NT2/D1 (cell line): ENCODE measurements around the gene PLTP.

ENCODE experiments used
- SUZ12 ChIP-seq: IDR thresholded peaks from 2 replicates; pipeline ENCODE4 v1.6.1; 2011; ENCODE audit not compliant: insufficient read length, insufficient read depth; ENCODE audit errors: extremely low read depth
- YY1 ChIP-seq: IDR thresholded peaks from 2 replicates; pipeline ENCODE4 v1.6.1; 2011; ENCODE audit not compliant: insufficient read length, insufficient read depth
- ZNF274 ChIP-seq: IDR thresholded peaks from 2 replicates; pipeline ENCODE4 v1.6.1; 2011; ENCODE audit warnings: mild to moderate bottlenecking, low read depth, low read length

- TF ChIP-seq YY1 (no peak), ZNF274 (no peak), SUZ12 (no peak)
These were observed 36.3 kb upstream of the PLTP start for GRCh38 chr20:45948261-45948733.
